22Rv1 (cell line): ENCODE results near the gene SYTL1.

Experiments
- H3K27ac ChIP-seq: fragments of 450-650 bp; 2 replicates; pipeline ENCODE4 v1.5.1; 2017
- CTCF ChIP-seq: fragments of 450-650 bp; IDR thresholded peaks from 2 replicates; pipeline ENCODE4 v1.5.1; 2017; ENCODE audit warnings: mild to moderate bottlenecking
- ZFX ChIP-seq: fragments of 450-650 bp; IDR thresholded peaks from 2 replicates; pipeline ENCODE4 v1.6.1; 2017; ENCODE audit warnings: antibody characterized with exemption, borderline replicate concordance

Gene SYTL1

GRCh38 chr1:27372808-27373690, 31.2 kb downstream of the SYTL1 start:
- H3K27ac ChIP-seq: no peak overlapping the region
- TF ChIP-seq CTCF (peak; percentile 31; the same call in 1 of the 2 replicates), ZFX (no peak)

GRCh38 chr1:27374362-27375086, 32.7 kb downstream of the SYTL1 start, which contains the start of gene FCN3:
Gene FCN3 (minus strand): TSS chr1:27374824. CDS start chr1:27374818, 6 bp downstream.
- no peak within 1 kb of the TSS for H3K27ac ChIP-seq
- no peak for TF ChIP-seq ZFX
- TF ChIP-seq CTCF: no peak

- H3K27ac ChIP-seq: no peak overlapping the region
- TF ChIP-seq CTCF (no peak), ZFX (no peak)
These were observed 36.1 kb downstream of the SYTL1 start for GRCh38 chr1:27377760-27378495.

GRCh38 chr1:27379564-27380122, 37.8 kb downstream of the SYTL1 start:
- TF ChIP-seq ZFX: no peak
- TF ChIP-seq CTCF: no peak
- H3K27ac ChIP-seq: no peak overlapping the region

GRCh38 chr1:27380224-27380623, 38.4 kb downstream of the SYTL1 start:
- TF ChIP-seq CTCF (no peak), ZFX (no peak)
- no peak overlapping the region for H3K27ac ChIP-seq

DNA sequence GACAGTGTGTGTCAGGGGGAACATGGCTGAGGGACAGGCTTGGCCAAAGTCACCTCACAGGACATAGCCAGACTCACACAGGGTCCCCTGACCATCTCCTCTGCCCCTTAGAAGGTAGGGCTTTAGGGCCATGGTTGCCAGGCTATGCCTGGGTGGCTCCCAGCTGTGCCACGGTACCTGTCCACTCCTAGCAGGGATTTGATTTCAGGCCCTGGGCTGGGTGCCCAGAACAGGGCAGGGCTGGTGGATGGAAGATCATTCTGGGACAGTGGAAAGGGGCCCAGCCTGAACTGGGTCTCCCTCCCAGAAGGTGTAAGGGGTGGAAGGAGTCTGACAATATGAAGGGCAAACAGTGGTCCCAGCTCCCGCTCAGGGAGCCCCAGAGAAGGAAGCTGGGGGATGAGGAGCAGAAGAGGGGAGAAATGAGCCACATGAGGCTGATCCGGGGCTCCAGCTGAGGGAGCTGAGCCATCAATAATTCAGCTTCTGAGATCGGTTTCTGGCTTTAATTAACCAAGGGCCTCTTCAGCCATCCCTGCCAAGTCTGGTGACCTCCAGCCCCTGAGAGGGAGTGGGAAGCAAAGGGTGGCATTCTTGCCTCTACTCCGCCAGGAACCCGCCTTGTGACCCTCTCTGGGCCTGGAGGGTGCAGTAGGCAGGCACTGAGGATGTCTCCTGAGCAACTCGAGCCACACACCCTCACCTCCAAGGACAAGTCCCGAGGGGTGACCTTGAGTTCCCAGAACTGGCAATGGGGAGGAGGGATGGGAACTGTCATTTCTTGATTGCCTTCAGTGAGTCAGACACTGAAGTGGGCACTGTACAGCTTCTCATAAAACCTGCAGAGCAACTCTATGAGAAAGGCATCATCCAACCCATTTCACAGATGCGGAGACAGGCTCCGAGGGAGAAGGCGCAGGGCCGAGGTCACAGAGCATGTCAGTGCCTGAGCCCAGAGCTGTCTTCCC, 39.2 kb downstream of the SYTL1 start:
- H3K27ac ChIP-seq: no peak overlapping the region
- TF ChIP-seq ZFX: no peak
- no peak for TF ChIP-seq CTCF
